ENCODE data around the gene SBK2.
A peak's percentile ranks its signal among the peaks of the same experiment; 100 is the strongest.
"Not testable (repeated sequence)": the region's sequence is repeated elsewhere in the genome, so short reads cannot be mapped to it uniquely, and the experiment has no call there.

Gene SBK2

GRCh38 chr19:55536951-55537740 is at the start of gene SBK2:
Gene SBK2, minus strand, starts transcription at chr19:55537133. Its CDS starts 839 bp downstream, at chr19:55536294.
- DNase-seq: peak; percentile 39

- peak; percentile 92 for DNase-seq
These were observed 48.9 kb upstream of the SBK2 start for GRCh38 chr19:55585658-55586339.

GRCh38 chr19:55584871-55585270 is 47.9 kb upstream of the SBK2 start:
- no peak for DNase-seq

- not testable (repeated sequence) for DNase-seq
These were observed 47.0 kb upstream of the SBK2 start for GRCh38 chr19:55583897-55584296.

GRCh38 chr19:55582284-55582683 is 45.4 kb upstream of the SBK2 start:
- DNase-seq: not testable (repeated sequence)

GRCh38 chr19:55581823-55582223 is 44.9 kb upstream of the SBK2 start:
- DNase-seq: no peak

- DNase-seq: no peak
These were observed 44.4 kb upstream of the SBK2 start for GRCh38 chr19:55581145-55581822.

GRCh38 chr19:55580628-55581144 is 43.8 kb upstream of the SBK2 start, which contains the start of gene ZNF579:
Gene ZNF579, minus strand, starts transcription at chr19:55580848. Its CDS starts 1,209 bp downstream, at chr19:55579639.
- peak; percentile 92 for DNase-seq

GRCh38 chr19:55579766-55580621 is 43.1 kb upstream of the SBK2 start:
- DNase-seq: peak; percentile 69

- DNase-seq: no peak
These were observed 42.1 kb upstream of the SBK2 start for GRCh38 chr19:55578761-55579747.

GRCh38 chr19:55578031-55578760 is 41.3 kb upstream of the SBK2 start:
- DNase-seq: no peak

GRCh38 chr19:55576746-55577145 is 39.8 kb upstream of the SBK2 start:
- no peak for DNase-seq

GRCh38 chr19:55573929-55574328 is 37.0 kb upstream of the SBK2 start:
- DNase-seq: not testable (repeated sequence)

GRCh38 chr19:55569477-55569876 is 32.5 kb upstream of the SBK2 start:
- DNase-seq: not testable (repeated sequence)

GRCh38 chr19:55567708-55568328 is 30.9 kb upstream of the SBK2 start:
- no peak for DNase-seq

GRCh38 chr19:55566823-55567222 is 29.9 kb upstream of the SBK2 start:
- no peak for DNase-seq

GRCh38 chr19:55563261-55563690 is 26.3 kb upstream of the SBK2 start:
- DNase-seq: peak; percentile 70

- DNase-seq: no peak
These were observed 22.8 kb upstream of the SBK2 start for GRCh38 chr19:55559684-55560083.

- no peak for DNase-seq
These were observed 17.8 kb upstream of the SBK2 start for GRCh38 chr19:55554741-55555152.

GRCh38 chr19:55554302-55554701 is 17.4 kb upstream of the SBK2 start:
- DNase-seq: no peak

Data from femur (tissue), 1 donor.